ENCODE measurements around the gene IFIH1.

- TF ChIP-seq CSRNP3 (CRISPR knock-in tag; IDR thresholded peaks at IDR 0.05) (no peak), ZFP3 (CRISPR knock-in tag; IDR thresholded peaks at IDR 0.05) (no peak), TSHZ2 (CRISPR knock-in tag; IDR thresholded peaks at IDR 0.05) (no peak), CREB5 (CRISPR knock-in tag; IDR thresholded peaks at IDR 0.05; ENCODE audit: low read depth) (no peak), GLIS3 (CRISPR knock-in tag; IDR thresholded peaks at IDR 0.05) (no peak), PPARA (CRISPR knock-in tag; IDR thresholded peaks at IDR 0.05; ENCODE audit: borderline replicate concordance) (no peak), ZNF8 (CRISPR knock-in tag; IDR thresholded peaks at IDR 0.05) (no peak)
These were observed 24.4 kb upstream of the IFIH1 start for GRCh38 chr2:162342841-162343240.
